ENCODE results near the gene CEP112. TPM values are rescaled to one million over a fixed set of nuclear protein-coding genes. Genes with fewer than 3 reads are reported as not detected.

The CEP112 gene
- total and polyA plus RNA-seq, 4 donors = 1.1 to 4.9 (median 1.4) TPM

DNA sequence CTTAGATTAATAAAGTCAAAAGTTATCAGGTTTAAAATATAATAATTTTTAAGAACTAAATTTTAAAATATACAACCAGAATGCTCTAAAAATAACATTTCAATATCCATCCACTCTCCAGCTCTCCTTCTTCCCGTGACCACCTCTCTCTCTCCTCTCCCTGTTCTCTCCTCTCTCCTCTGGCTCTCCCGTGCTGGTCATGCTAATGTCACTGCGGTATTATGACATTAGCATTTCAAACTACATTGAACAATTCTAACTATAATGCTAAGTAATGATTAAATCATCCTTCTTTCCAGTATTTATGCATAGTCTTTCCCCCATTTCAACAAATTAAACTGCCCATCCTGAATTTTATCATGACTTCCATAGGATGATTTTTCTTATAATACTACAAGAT, 154.7 kb downstream of the CEP112 start (continued):
- no peak for TF ChIP-seq CTCF (IDR thresholded peaks at IDR 0.05; ENCODE audit: low read depth, low read length, missing input control)

DNA sequence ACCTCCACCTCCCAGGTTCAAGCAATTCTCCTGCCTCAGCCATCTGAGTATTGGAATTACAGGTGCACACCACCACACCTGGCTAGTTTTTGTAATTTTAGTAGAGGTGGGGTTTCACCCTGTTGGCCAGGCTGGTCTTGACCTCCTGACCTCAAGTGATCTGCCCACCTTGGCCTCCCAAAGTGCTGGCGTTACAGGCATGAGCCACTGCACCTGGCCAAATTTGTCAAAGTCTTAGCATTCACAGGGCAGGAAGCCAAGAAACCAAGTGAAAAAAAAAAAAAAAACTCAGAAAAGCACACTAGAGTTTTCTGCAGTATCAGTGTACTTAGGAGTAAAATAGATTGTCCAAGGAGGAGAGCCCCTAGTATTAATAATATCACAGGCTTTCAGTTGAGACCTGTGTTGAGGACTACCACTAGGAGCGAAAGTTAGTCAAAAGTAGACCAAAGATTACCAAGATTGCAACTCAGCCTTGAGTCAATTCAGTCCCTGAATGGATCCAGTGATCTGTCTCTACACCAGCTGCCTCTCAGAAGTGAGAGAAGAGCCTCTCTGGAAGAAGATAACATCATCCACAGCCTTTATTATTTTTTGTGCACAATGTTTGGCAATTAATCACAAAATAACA, 159.7 kb downstream of the CEP112 start:
- no peak for TF ChIP-seq GABPA (IDR thresholded peaks at IDR 0.05 in 1 of 2, conservative IDR thresholded peaks at IDR 0.05 in 1 of 2)
- TF ChIP-seq CTCF (IDR thresholded peaks at IDR 0.05; ENCODE audit: low read depth, low read length, missing input control) = no peak
- TF ChIP-seq HNF4A (conservative IDR thresholded peaks at IDR 0.05) = no peak
- WGBS = 90% methylated on average over 2 of the region's 2 CpGs
- DNase-seq (ENCODE audit: low spot score) = no peak
- Histone ChIP-seq H3K9ac (ENCODE audit: low read depth in 1 of 2, low read length in 2 of 2) (no peak overlapping the region), H3K36me3 (ENCODE audit: control insufficient read depth in 4 of 4, insufficient read depth in 3 of 4, low read depth in 1 of 4, low read length in 3 of 4) (no peaks in the 10 kb centered on the region), H3K4me3 (ENCODE audit: low read depth in 1 of 3, low read length in 3 of 3) (no peak overlapping the region), H3K27ac (ENCODE audit: low read depth in 1 of 2, low read length in 2 of 2) (no peak overlapping the region), H3K4me1 (ENCODE audit: control insufficient read depth in 4 of 4, insufficient read depth in 4 of 4, low read length in 3 of 4) (no peaks in the 10 kb centered on the region), H3K9me3 (ENCODE audit: control insufficient read depth in 4 of 4, low read length in 3 of 4) (peaks cover 0 to 1% (median 0%) of the 10 kb centered on the region in 4 donors), H3K27me3 (ENCODE audit: control insufficient read depth in 4 of 4, insufficient read depth in 4 of 4, low read length in 3 of 4) (no peaks in the 10 kb centered on the region)

- Histone ChIP-seq H3K4me3 (ENCODE audit: low read depth in 1 of 3, low read length in 3 of 3) (no peak overlapping the region), H3K9ac (ENCODE audit: low read depth in 1 of 2, low read length in 2 of 2) (no peak overlapping the region), H3K4me1 (ENCODE audit: control insufficient read depth in 4 of 4, insufficient read depth in 4 of 4, low read length in 3 of 4) (no peaks in the 10 kb centered on the region), H3K27ac (ENCODE audit: low read depth in 1 of 2, low read length in 2 of 2) (no peak overlapping the region), H3K27me3 (ENCODE audit: control insufficient read depth in 4 of 4, insufficient read depth in 4 of 4, low read length in 3 of 4) (no peaks in the 10 kb centered on the region), H3K36me3 (ENCODE audit: control insufficient read depth in 4 of 4, insufficient read depth in 3 of 4, low read depth in 1 of 4, low read length in 3 of 4) (no peaks in the 10 kb centered on the region), H3K9me3 (ENCODE audit: control insufficient read depth in 4 of 4, low read length in 3 of 4) (peaks cover 0 to 8% (median 0%) of the 10 kb centered on the region in 4 donors)
- TF ChIP-seq YY1 (IDR thresholded peaks at IDR 0.05) (no peak), GABPA (IDR thresholded peaks at IDR 0.05 in 1 of 2, conservative IDR thresholded peaks at IDR 0.05 in 1 of 2) (no peak), RXRA (IDR thresholded peaks at IDR 0.05) (no peak)
- DNase-seq (ENCODE audit: low spot score) = no peak
Measured at GRCh38 chr17:66025551-66025950, 166.4 kb downstream of the CEP112 start.

DNA sequence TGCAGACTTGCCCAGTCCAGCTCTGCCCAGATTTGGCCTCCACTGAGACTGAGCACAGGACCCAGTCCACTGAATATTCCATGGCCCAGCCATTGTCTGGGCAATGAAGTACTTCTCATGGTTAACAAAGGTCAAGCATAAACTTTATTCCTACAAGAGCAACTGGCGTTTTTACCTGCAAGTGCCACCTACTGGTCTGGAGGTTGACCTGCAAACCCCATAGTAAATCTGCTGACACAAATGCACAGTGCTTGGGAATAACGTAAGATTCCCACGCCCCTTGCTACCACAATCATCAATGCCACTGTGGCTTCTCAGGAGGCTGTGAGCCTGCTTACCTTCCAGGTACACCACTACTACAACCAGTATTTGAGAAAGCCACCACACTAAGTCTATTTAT, 170.2 kb downstream of the CEP112 start:
- Histone ChIP-seq H3K4me1 (ENCODE audit: control insufficient read depth in 4 of 4, insufficient read depth in 4 of 4, low read length in 3 of 4) (no peaks in the 10 kb centered on the region), H3K9me3 (ENCODE audit: control insufficient read depth in 4 of 4, low read length in 3 of 4) (peaks cover 0 to 8% (median 0%) of the 10 kb centered on the region in 4 donors), H3K27me3 (ENCODE audit: control insufficient read depth in 4 of 4, insufficient read depth in 4 of 4, low read length in 3 of 4) (no peaks in the 10 kb centered on the region), H3K4me3 (ENCODE audit: low read depth in 1 of 3, low read length in 3 of 3) (no peak overlapping the region), H3K36me3 (ENCODE audit: control insufficient read depth in 4 of 4, insufficient read depth in 3 of 4, low read depth in 1 of 4, low read length in 3 of 4) (no peaks in the 10 kb centered on the region), H3K9ac (ENCODE audit: low read depth in 1 of 2, low read length in 2 of 2) (no peak overlapping the region), H3K27ac (ENCODE audit: low read depth in 1 of 2, low read length in 2 of 2) (no peak overlapping the region)
- WGBS = 59% methylated on average over 3 of the region's 3 CpGs
- DNase-seq (ENCODE audit: low spot score) = no peak
- TF ChIP-seq RAD21 (IDR thresholded peaks at IDR 0.05) = no peak
- TF ChIP-seq EGR1 (IDR thresholded peaks at IDR 0.05; ENCODE audit: low read depth in 2 of 2) = no peak
- no peak for TF ChIP-seq MAX (IDR thresholded peaks at IDR 0.05)
- TF ChIP-seq, protein P1, sequence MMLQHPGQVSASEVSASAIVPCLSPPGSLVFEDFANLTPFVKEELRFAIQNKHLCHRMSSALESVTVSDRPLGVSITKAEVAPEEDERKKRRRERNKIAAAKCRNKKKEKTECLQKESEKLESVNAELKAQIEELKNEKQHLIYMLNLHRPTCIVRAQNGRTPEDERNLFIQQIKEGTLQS (IDR thresholded peaks at IDR 0.05) = no peak
- TF ChIP-seq FOXA1 (IDR thresholded peaks at IDR 0.05) = no peak
- TF ChIP-seq HNF4G (IDR thresholded peaks at IDR 0.05) = no peak
- TF ChIP-seq JUND (IDR thresholded peaks at IDR 0.05) = no peak
- no peak for TF ChIP-seq TAF1 (conservative IDR thresholded peaks at IDR 0.05)
- TF ChIP-seq YY1 (IDR thresholded peaks at IDR 0.05) = no peak
- TF ChIP-seq, protein P2, sequence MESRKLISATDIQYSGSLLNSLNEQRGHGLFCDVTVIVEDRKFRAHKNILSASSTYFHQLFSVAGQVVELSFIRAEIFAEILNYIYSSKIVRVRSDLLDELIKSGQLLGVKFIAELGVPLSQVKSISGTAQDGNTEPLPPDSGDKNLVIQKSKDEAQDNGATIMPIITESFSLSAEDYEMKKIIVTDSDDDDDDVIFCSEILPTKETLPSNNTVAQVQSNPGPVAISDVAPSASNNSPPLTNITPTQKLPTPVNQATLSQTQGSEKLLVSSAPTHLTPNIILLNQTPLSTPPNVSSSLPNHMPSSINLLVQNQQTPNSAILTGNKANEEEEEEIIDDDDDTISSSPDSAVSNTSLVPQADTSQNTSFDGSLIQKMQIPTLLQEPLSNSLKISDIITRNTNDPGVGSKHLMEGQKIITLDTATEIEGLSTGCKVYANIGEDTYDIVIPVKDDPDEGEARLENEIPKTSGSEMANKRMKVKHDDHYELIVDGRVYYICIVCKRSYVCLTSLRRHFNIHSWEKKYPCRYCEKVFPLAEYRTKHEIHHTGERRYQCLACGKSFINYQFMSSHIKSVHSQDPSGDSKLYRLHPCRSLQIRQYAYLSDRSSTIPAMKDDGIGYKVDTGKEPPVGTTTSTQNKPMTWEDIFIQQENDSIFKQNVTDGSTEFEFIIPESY (IDR thresholded peaks at IDR 0.05) = no peak
- TF ChIP-seq CTCF (IDR thresholded peaks at IDR 0.05; ENCODE audit: low read depth, low read length, missing input control) = no peak
- no peak for TF ChIP-seq HNF4A (conservative IDR thresholded peaks at IDR 0.05)
- TF ChIP-seq FOXA2 (IDR thresholded peaks at IDR 0.05) = no peak
- TF ChIP-seq NR2F2 (IDR thresholded peaks at IDR 0.05) = no peak
- TF ChIP-seq SP1 (IDR thresholded peaks at IDR 0.05) = no peak
- TF ChIP-seq GABPA (IDR thresholded peaks at IDR 0.05 in 1 of 2, conservative IDR thresholded peaks at IDR 0.05 in 1 of 2) = no peak

Measured in liver (tissue), 9 donors.